SK-N-SH (cell line): ENCODE measurements around the gene HTT. TPM values are rescaled to one million over a fixed set of nuclear protein-coding genes. Genes with fewer than 3 reads are reported as not detected.

Source experiments
- CTCF ChIA-PET: fragments of 300-600, 350-600 bp; formaldehyde crosslinking; extraction: SDS; loops from one replicate; lab custom pipeline; 2021; lab: Yijun Ruan, JAX
- POLR2A ChIA-PET: fragments of 350-600 bp; sonication (Branson Sonifier 250); formaldehyde crosslinking; extraction: SDS; loops from one replicate; lab custom pipeline; 2020; ENCODE audit warnings: antibody characterized with exemption, inconsistent platforms; lab: Yijun Ruan, JAX
- DNase-seq: peaks from one replicate; pipeline ENCODE4 v3.0.0; 2012
- H2AFZ ChIP-seq: fragments of 200-600 bp; sonication (generic); 2 replicates; pipeline ENCODE4 v1.8.1; 2016; ENCODE audit warnings: antibody characterized with exemption, mild to moderate bottlenecking, low read depth
- H3F3A ChIP-seq: fragments of 200-600 bp; sonication (generic); replicated peaks from 2 replicates; pipeline ENCODE3; 2016; ENCODE audit warnings: antibody characterized with exemption, mild to moderate bottlenecking; ENCODE audit not compliant: insufficient read depth
- H3K27ac ChIP-seq, 2 experiments: fragments of 200-500 bp in 1 of 2; fragments of 200-600 bp in 1 of 2; sonication (Bioruptor generic) in 1 of 2; sonication (generic), shearing (Covaris generic) in 1 of 2; 2 replicates each; pipeline versions ENCODE4 v1.5.1 to v1.6.1; 2014 to 2016; ENCODE audit warnings: low read depth in 2 of 2, inconsistent platforms in 1 of 2, low read length in 1 of 2, mild to moderate bottlenecking in 1 of 2, mixed read lengths in 1 of 2
- H3K27me3 ChIP-seq: fragments of 200-600 bp; sonication (generic), shearing (Covaris generic); 2 replicates; pipeline ENCODE4 v1.6.1; 2016; ENCODE audit warnings: mixed run types; ENCODE audit not compliant: insufficient read depth
- H3K36me3 ChIP-seq, 2 experiments: fragments of 200-500 bp in 1 of 2; fragments of 200-600 bp in 1 of 2; sonication (Bioruptor generic) in 1 of 2; sonication (generic) in 1 of 2; replicated peaks in 1 of 2; 2 replicates each; pipeline versions ENCODE3 to v1.5.1; 2014 to 2016; ENCODE audit warnings: low read length in 1 of 2, mild to moderate bottlenecking in 1 of 2; ENCODE audit not compliant: insufficient read depth in 2 of 2, control insufficient read depth in 1 of 2
- H3K4me1 ChIP-seq, 2 experiments: fragments of 200-500 bp in 1 of 2; fragments of 200-600 bp in 1 of 2; sonication (Bioruptor generic) in 1 of 2; sonication (generic), shearing (Covaris generic) in 1 of 2; 2 replicates each; pipeline versions ENCODE4 v1.5.1 to v1.6.1; 2014 to 2016; ENCODE audit warnings: low read depth in 1 of 2, low read length in 1 of 2, mixed run types in 1 of 2; ENCODE audit not compliant: insufficient read depth in 2 of 2, control insufficient read depth in 1 of 2
- H3K4me2 ChIP-seq: fragments of 200-600 bp; sonication (generic), shearing (Covaris generic); 2 replicates; pipeline ENCODE4 v1.6.1; 2017; ENCODE audit warnings: mixed run types
- H3K4me3 ChIP-seq, 2 experiments: fragments of 200-500 bp in 1 of 2; fragments of 200-600 bp in 1 of 2; sonication (Bioruptor generic) in 1 of 2; sonication (generic), shearing (Covaris generic) in 1 of 2; 2 replicates each; pipeline versions ENCODE4 v1.5.1 to v1.8.1; 2014 to 2016; ENCODE audit warnings: low read depth in 2 of 2, inconsistent platforms in 1 of 2, low read length in 1 of 2, mild to moderate bottlenecking in 1 of 2, mixed read lengths in 1 of 2, moderate library complexity in 1 of 2
- H3K79me2 ChIP-seq: fragments of 200-600 bp; sonication (generic); 2 replicates; pipeline ENCODE4 v1.8.1; 2017; ENCODE audit warnings: mild to moderate bottlenecking; ENCODE audit not compliant: insufficient read depth
- H3K9ac ChIP-seq: fragments of 200-600 bp; sonication (generic); 2 replicates; pipeline ENCODE4 v1.6.1; 2017; ENCODE audit warnings: mixed run types
- H3K9me2 ChIP-seq: fragments of 200-600 bp; sonication (generic); 2 replicates; pipeline ENCODE4 v1.6.1; 2017; ENCODE audit warnings: mixed run types
- H3K9me3 ChIP-seq: fragments of 200-600 bp; sonication (generic); 2 replicates; pipeline ENCODE4 v1.6.1; 2017; ENCODE audit warnings: mixed run types, mild to moderate bottlenecking, moderate library complexity
- H4K20me1 ChIP-seq: fragments of 200-600 bp; sonication (generic); 2 replicates; pipeline ENCODE4 v1.6.1; 2017; ENCODE audit warnings: mild to moderate bottlenecking, mixed run types; ENCODE audit not compliant: insufficient read depth
- FOXJ3 ChIP-seq: sonication (generic); formaldehyde crosslinking; IDR thresholded peaks from 2 replicates; pipeline ENCODE4 v1.5.1; 2020; ENCODE audit warnings: mild to moderate bottlenecking, missing genetic modification reagents
- GABPA ChIP-seq: IDR thresholded peaks from 2 replicates; pipeline ENCODE4 v1.4.0; 2012; ENCODE audit warnings: low read depth, mild to moderate bottlenecking
- GATA2 ChIP-seq: sonication (generic); formaldehyde crosslinking; IDR thresholded peaks from 2 replicates; pipeline ENCODE4 v1.5.0; 2020; ENCODE audit warnings: mild to moderate bottlenecking, missing genetic modification reagents
- MEF2A ChIP-seq: IDR thresholded peaks from 2 replicates; pipeline ENCODE4 v1.4.0; 2012; ENCODE audit warnings: low read depth, borderline replicate concordance
- NFIC ChIP-seq: IDR thresholded peaks from 2 replicates; pipeline ENCODE4 v1.4.0; 2012; ENCODE audit warnings: borderline replicate concordance
- POLR2AphosphoS5 ChIP-seq: IDR thresholded peaks from 2 replicates; pipeline ENCODE4 v1.6.1; 2012; ENCODE audit warnings: low read depth, low read length
- RCOR1 ChIP-seq: fragments of 150-350 bp; IDR thresholded peaks from 2 replicates; pipeline ENCODE4 v1.6.1; 2017; ENCODE audit warnings: antibody characterized with exemption, low read length
- RFX5 ChIP-seq: IDR thresholded peaks from 2 replicates; pipeline ENCODE4 v1.6.1; 2012; ENCODE audit warnings: mild to moderate bottlenecking, improper control_type of control experiment, low read length
- SIN3A ChIP-seq: IDR thresholded peaks from 2 replicates; pipeline ENCODE4 v1.6.1; 2012; ENCODE audit warnings: low read depth, mild to moderate bottlenecking, low read length, moderate library complexity, borderline replicate concordance
- SMC3 ChIP-seq: IDR thresholded peaks from 2 replicates; pipeline ENCODE4 v1.6.1; 2012; ENCODE audit warnings: low read depth, low read length, improper control_type of control experiment
- TCF12 ChIP-seq: IDR thresholded peaks from 2 replicates; pipeline ENCODE4 v1.4.0; 2012
- WGBS: methylation state at CpG from one replicate; pipeline ENCODE4 v1.1.6; 2017; ENCODE audit warnings: low lambda C conversion rate; 5-methylcytosine and 5-hydroxymethylcytosine counted together
- polyA plus RNA-seq, 3 experiments: library from polyadenylated mRNA; depleted of rRNA; stranded (reverse); fragments of >200 nt; gene quantifications; 2 replicates each; pipeline ENCODE4 v1.2.3, GENCODE V29; 2012
- TF ChIP-seq, protein P1 (sequence below): IDR thresholded peaks from 2 replicates; pipeline ENCODE4 v1.4.0; 2012; ENCODE audit warnings: low read depth, borderline replicate concordance

The HTT gene
- polyA plus RNA-seq, 1 of the 3 experiments (the other 2 are of a cell fraction) = 11.3 TPM

DNA sequence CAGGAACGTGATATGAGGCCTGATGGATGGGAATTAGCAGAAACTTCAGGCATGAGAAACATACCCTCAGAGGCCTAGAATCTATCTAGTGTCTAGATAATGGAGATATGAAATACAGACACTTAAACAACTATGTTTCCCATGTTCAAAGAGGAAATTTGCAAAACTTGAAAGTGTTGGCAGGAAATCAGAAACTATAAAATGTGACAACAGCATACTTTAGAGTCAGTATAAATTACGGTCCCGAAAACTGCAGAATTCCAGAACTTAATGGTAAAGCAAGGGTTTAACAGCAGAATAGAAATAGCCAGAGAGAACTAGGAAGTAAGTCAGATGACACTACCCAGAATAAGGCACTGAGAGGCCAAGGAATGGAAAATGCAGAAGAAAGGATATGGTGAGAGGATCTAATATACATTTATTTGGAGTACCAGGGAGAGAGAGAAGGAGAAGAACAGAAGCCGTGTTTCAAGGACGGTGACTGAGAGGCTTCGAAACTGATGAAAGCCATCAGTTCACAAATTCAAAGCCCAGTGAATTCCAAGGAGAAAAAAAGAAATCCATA lies 7.6 kb upstream of the HTT start:
- ChIA-PET CTCF (interaction anchor here (1.3 kb wide), 1 partner anchor 20 kb away, joined by 3 read pairs; no protein-coding TSS in a partner anchor), POLR2A (no interaction called here)
- no peak for DNase-seq
- Histone ChIP-seq H3K79me2 (no peaks in the 10 kb centered on the region), H3K4me1 (no peaks in the 10 kb centered on the region), H3K9me2 (no peaks in the 10 kb centered on the region), H3K36me3 (no peaks in the 10 kb centered on the region), H3F3A (no peaks in the 10 kb centered on the region), H3K9ac (no peak overlapping the region), H3K27ac (no peak overlapping the region), H3K27me3 (no peaks in the 10 kb centered on the region; the same call in 1 of the 2 replicates), H4K20me1 (no peaks in the 10 kb centered on the region), H3K4me3 (no peak overlapping the region), H3K4me2 (no peak overlapping the region), H2AFZ (no peak overlapping the region), H3K9me3 (no peaks in the 10 kb centered on the region)
- TF ChIP-seq MEF2A (no peak), FOXJ3 (CRISPR knock-in tag) (no peak), POLR2AphosphoS5 (no peak), NFIC (no peak), TCF12 (no peak), SIN3A (no peak), RCOR1 (no peak), SMC3 (no peak)
- TF ChIP-seq, protein P1, sequence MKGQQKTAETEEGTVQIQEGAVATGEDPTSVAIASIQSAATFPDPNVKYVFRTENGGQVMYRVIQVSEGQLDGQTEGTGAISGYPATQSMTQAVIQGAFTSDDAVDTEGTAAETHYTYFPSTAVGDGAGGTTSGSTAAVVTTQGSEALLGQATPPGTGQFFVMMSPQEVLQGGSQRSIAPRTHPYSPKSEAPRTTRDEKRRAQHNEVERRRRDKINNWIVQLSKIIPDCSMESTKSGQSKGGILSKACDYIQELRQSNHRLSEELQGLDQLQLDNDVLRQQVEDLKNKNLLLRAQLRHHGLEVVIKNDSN = no peak
- WGBS = 69% methylated on average over 6 of the region's 6 CpGs

DNA sequence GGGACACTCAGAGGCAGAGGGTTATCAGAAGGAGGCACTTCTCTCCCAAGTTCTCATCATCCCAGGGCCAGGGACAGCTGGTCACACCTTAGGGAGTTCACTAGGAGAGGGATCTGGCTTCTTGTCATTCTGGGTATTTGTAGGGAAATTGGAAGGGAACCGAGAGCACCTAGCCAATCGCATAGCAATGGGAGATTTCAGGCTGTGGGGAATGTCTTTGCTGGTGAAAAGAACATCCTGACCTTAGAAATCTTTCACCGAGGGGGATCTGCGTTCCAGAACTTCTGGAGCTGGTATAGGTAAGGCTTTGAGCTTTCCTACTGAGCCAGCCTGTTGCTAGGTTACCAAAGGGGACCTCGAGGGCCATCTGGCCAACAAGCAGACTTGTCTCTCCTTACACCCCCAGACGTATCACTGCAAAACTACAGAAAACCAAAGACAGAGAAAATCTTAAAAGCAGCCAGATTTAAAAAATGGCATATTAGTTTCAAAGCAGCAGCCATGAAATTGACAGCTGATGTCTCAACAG lies 6.9 kb upstream of the HTT start:
- H3K9me3 ChIP-seq = no peaks in the 10 kb centered on the region
- DNase-seq = no peak
- no peaks in the 10 kb centered on the region; the same call in 1 of the 2 replicates for H3K27me3 ChIP-seq
- no peaks in the 10 kb centered on the region for H3K36me3 ChIP-seq
- no peak overlapping the region for H3K9ac ChIP-seq
- H2AFZ ChIP-seq = no peak overlapping the region
- H3K79me2 ChIP-seq = no peaks in the 10 kb centered on the region
- no peaks in the 10 kb centered on the region for H3F3A ChIP-seq
- ChIA-PET POLR2A (no interaction called here), CTCF (interaction anchor here (1.2 to 1.3 kb wide), 2 partner anchors 9 to 21 kb away, joined by 3 read pairs; no protein-coding TSS in a partner anchor)
- H3K4me3 ChIP-seq = no peak overlapping the region
- TF ChIP-seq RFX5 = no peak
- no peak for TF ChIP-seq SIN3A
- TF ChIP-seq RCOR1 = no peak
- no peak for TF ChIP-seq GABPA
- TF ChIP-seq SMC3 = no peak
- TF ChIP-seq, protein P1 = no peak
- TF ChIP-seq FOXJ3 (CRISPR knock-in tag) = no peak
- no peak for TF ChIP-seq GATA2 (CRISPR knock-in tag)
- H4K20me1 ChIP-seq = no peaks in the 10 kb centered on the region
- H3K4me2 ChIP-seq = no peak overlapping the region
- 46% methylated on average over 6 of the region's 6 CpGs for WGBS
- no peaks in the 10 kb centered on the region for H3K4me1 ChIP-seq
- no peak overlapping the region for H3K27ac ChIP-seq
- no peaks in the 10 kb centered on the region for H3K9me2 ChIP-seq
